PFSK-1 (cell line): ENCODE data around the gene ANKMY1.

Source experiments
- POLR2AphosphoS5 ChIP-seq: IDR thresholded peaks from 2 replicates; pipeline ENCODE4 v1.6.1; 2012; ENCODE audit warnings: low read depth, mild to moderate bottlenecking, control low read depth, low read length, moderate library complexity
- REST ChIP-seq, 2 experiments: IDR thresholded peaks; 2 replicates each; pipeline versions ENCODE4 v1.6.1 to v1.8.0; 2011 to 2012; ENCODE audit warnings: low read depth in 2 of 2, low read length in 2 of 2, control low read depth in 1 of 2, inconsistent platforms in 1 of 2, mild to moderate bottlenecking in 1 of 2, moderate library complexity in 1 of 2; ENCODE audit not compliant: insufficient read depth in 1 of 2
- SIN3A ChIP-seq: IDR thresholded peaks from 2 replicates; pipeline ENCODE4 v1.6.1; 2012; ENCODE audit warnings: mild to moderate bottlenecking, low read length, moderate library complexity, borderline replicate concordance; ENCODE audit not compliant: insufficient read depth
- TAF1 ChIP-seq: IDR thresholded peaks from 2 replicates; pipeline ENCODE4 v1.6.1; 2012; ENCODE audit warnings: low read length, control low read depth, borderline replicate concordance; ENCODE audit not compliant: insufficient read depth

DNA sequence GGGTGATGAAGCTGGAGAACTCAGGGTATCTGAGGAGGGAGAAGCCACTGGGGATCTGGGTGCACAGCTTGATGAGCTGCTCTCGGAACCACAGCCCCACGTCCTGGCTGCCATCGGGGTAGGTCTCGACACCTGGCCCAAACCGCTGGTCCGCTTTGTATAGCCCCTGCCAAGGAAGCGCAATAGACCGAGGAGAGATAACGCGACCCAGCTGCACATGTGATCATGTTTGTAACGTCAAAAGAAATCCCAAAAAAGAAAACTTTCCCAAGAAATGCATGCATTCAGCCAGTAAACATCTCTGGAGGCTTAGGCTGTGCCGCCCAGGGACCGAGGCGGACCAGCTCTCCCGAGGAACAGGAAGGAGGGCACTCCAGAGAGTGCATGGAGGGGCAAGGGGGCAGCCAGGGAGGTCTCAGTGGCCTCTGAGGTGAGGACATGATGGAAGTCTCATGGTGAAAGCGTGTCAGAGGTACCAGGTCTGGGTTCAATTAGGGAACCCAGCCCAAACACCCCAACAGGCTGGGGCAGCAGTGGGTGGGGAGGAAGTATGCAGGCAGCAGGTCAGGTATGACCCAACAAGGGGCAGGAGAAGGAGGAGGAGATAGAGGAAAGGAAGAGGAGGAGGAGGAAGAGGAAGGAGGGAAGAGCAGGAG is 28.3 kb downstream of the ANKMY1 start:
- TF ChIP-seq POLR2AphosphoS5, result no peak
- no peak for TF ChIP-seq TAF1
- TF ChIP-seq REST (IDR thresholded peaks at IDR 0.05; ENCODE audit: insufficient read depth in 1 of 2, low read depth in 2 of 2, low read length in 2 of 2), result no peak
- TF ChIP-seq SIN3A, result no peak
